CD4-positive, alpha-beta T cell treated with Interleukin-17A for 4 hours (primary cell): Measurements from ENCODE around the gene EIF2B2.
A peak's percentile ranks its signal among the peaks of the same experiment; 100 is the strongest.

Experiments used
- DNase-seq: peaks from one replicate; pipeline ENCODE4 v3.0.0-alpha.2; 2020; ENCODE audit warnings: mixed read lengths

The EIF2B2 gene

GRCh38 chr14:75002392-75003249, at the start of gene EIF2B2:
Gene EIF2B2 (plus strand): TSS chr14:75002921. CDS start chr14:75002991, 70 bp downstream.
- DNase-seq = peak; percentile 99

DNA sequence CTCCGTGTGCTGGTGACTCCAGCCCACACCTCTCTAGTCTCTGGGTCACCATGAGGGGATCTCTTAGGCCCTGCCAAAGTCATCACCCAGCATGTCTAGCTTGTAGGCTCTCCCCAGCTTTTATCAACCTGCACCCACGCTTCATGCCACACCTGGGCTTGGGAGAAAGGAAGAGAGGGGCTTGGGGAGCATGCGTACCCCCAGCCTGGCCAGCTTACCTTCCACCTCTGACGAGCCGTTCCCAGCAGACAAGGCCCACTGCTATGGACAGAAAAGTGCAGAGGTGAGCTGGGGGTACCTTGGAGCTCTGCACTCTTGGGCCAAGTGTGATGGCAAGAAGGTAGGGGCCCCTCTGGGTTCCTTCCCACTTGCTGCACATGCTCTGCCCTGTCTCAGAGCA, 49.0 kb upstream of the EIF2B2 start:
- DNase-seq = no peak

- no peak for DNase-seq
Observed at GRCh38 chr14:74954232-74954946, 48.3 kb upstream of the EIF2B2 start.

- DNase-seq = no peak
Observed at GRCh38 chr14:74954947-74955228, 47.8 kb upstream of the EIF2B2 start.

GRCh38 chr14:74955229-74956026, 47.3 kb upstream of the EIF2B2 start, which contains the start of gene PGF:
Gene PGF (minus strand): TSS chr14:74955597. CDS start chr14:74955242, 355 bp downstream.
- DNase-seq = peak; percentile 62

DNA sequence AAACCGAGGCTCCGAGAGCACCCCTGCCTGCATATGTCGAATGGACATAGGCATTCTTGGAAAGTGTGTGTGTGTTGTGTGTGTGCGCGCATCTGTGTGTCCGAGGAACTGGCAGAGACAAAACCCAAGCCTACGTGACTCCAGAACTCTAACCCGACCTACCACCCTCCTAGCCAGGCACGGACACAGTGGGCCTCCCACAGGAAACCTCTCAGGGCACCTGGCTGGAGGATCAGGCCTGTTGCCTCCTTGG, 46.8 kb upstream of the EIF2B2 start:
- DNase-seq = no peak

- no peak for DNase-seq
Observed at GRCh38 chr14:74956280-74957072, 46.2 kb upstream of the EIF2B2 start.

- no peak for DNase-seq
Observed at GRCh38 chr14:74959596-74960180, 43.0 kb upstream of the EIF2B2 start.

GRCh38 chr14:74960736-74961135, 42.0 kb upstream of the EIF2B2 start:
- no peak for DNase-seq

- DNase-seq = no peak
Observed at GRCh38 chr14:74961238-74961911, 41.3 kb upstream of the EIF2B2 start.

GRCh38 chr14:74962046-74962445, 40.7 kb upstream of the EIF2B2 start:
- no peak for DNase-seq

GRCh38 chr14:74962493-74962892, 40.2 kb upstream of the EIF2B2 start:
- DNase-seq = no peak

- DNase-seq = no peak
Observed at GRCh38 chr14:74963178-74963704, 39.5 kb upstream of the EIF2B2 start.

- no peak for DNase-seq
Observed at GRCh38 chr14:74963705-74964271, 38.9 kb upstream of the EIF2B2 start.

DNA sequence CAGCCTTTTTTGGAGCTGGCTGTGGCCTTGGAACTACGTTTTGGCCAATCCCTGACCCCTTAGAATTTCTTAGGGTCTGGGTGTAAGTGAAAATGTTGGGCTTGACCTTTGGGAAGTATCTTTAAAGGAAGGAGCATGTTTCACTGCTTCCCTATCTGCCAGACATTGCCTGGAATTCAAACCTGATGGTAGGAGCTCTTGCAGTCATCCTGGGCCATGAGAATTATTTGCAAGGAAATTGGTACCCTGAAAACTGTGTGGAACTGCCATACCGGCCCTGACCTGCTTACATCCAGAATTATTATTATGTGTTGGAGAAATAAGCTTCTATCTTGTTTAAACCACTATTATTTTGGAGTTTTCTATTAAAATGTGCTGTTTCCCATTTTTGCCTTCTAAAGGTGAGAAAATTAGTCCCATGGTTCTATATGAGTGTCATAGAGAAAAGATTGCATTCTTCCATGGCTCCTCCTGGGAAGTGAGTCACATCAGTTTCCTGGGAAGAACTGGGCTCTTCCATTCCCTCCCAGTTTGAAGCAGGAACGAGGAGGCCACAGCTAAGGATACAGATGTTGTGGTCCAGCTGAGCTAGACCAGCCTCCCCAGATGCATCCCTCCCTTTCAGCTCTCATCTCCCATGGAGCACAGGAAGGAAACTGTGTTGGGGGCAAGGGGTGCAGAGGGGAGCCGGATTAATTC, 37.8 kb upstream of the EIF2B2 start:
- no peak for DNase-seq

DNA sequence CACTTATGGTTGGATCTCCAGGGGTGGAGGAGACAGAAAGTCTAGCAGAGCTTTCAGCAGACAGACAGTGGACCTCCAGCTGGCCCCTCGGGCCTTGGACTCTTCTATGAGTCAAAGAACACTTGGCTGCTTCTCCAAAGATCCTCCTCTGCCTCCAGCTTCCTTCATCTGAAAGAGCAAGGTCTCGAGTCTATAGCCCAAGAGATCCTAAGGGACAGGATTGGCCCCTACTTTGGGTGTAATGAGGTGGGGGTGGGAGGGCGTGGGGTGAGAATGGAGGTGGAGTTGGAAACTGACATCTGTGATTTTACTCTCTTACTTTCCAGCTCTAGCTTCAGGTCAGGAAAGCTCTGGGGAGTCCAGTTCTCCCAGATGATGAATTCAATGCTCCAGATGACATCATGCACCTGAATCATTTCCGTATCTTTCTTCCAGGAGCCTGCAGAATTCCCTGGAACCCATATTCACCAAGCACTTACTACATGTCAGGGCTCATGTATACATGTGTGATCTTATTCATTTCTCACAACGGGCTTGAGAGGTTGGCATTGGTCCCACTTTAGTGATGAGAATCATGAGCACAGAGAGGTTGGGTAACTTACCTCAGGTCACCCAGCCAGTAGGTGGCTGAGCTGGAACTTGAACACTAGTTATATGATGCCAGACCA, 37.1 kb upstream of the EIF2B2 start:
- DNase-seq = no peak

DNA sequence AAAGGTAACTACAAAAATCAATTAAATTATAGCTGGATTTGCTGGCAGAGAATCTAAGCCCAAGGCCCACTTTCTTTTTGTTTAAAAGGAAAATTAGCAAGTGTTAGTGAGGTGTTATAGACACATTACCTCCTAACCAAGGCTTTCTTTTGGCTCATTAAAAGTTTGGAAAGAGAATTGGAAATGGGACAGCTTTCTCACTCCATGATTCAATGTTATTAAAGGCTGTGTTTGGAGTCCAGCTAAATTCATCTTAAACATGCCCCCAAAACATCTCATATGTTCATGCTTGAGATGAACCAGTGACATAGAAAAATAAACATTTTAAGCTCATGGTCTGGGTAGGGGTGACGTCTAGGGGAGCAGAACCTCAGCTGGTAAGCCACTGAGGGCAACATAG, 33.9 kb upstream of the EIF2B2 start:
- DNase-seq = no peak

DNA sequence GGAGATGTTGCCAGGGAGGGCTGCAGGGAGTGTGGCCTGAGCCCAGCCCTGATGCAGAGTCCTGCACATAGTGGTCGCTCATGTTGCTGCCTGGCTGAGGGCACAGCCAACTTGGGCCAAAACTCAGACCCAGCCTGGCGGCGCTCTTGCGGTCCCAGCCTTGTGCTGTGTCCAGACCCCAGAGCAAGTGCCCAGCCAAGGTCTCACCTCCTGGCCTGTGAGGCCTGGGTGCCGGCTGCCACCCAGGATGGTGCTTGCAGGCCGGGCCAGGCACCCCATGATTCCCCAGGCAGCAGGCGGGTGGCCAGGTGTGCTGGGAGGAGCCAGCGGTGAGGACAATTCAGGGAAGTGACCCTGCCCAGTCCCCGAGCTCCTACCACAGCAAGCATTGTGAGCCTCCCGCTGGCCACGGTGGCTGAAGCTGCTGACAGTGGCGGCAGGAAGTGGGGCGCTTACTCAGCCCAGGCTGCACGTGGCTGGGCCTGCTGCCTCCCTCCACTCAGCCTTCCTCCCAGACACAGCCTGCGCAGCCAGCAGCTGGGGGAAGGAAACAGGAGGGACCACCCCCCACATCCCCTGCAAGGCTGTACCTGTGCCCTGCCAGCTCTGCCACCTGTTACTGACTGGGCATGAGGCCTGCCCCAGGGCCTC, 29.6 kb upstream of the EIF2B2 start:
- DNase-seq = peak; percentile 35

GRCh38 chr14:74973905-74974363, 28.8 kb upstream of the EIF2B2 start:
- DNase-seq = no peak
